Lung (tissue), 12 donors: Measurements from ENCODE around the gene CENPP. TPM values are rescaled to one million over a fixed set of nuclear protein-coding genes. Genes with fewer than 3 reads are reported as not detected.

Experiments
- ATAC-seq: fragments of 200-7000 bp; cut with Tn5 transposase; one replicate; pipeline ENCODE4 v1.9.1; 2020; ENCODE audit warnings: moderate number of reproducible peaks; ENCODE audit not compliant: insufficient read depth, low FRiP score
- DNase-seq, 3 donors: peaks; one replicate each; pipeline ENCODE4 v3.0.0-alpha.2; 2013 to 2017
- H3K27ac ChIP-seq, 2 donors: one replicate each; pipeline ENCODE4 v1.5.1; 2013; ENCODE audit warnings: mild to moderate bottlenecking in 2 of 2, moderate library complexity in 2 of 2, control low read depth in 1 of 2, inconsistent platforms in 1 of 2, low read depth in 1 of 2, low read length in 1 of 2
- H3K27me3 ChIP-seq, 3 donors: one replicate each; pipeline ENCODE4 v1.5.1; 2013; ENCODE audit warnings: low read length in 2 of 3; ENCODE audit not compliant: control insufficient read depth in 3 of 3, insufficient read depth in 3 of 3
- H3K36me3 ChIP-seq, 4 donors: one replicate each; pipeline ENCODE4 v1.5.1; 2013; ENCODE audit warnings: low read length in 4 of 4, mild to moderate bottlenecking in 1 of 4, moderate library complexity in 1 of 4; ENCODE audit not compliant: control insufficient read depth in 4 of 4, insufficient read depth in 4 of 4
- H3K4me1 ChIP-seq, 5 donors: one replicate each; pipeline ENCODE4 v1.5.1; 2013; ENCODE audit warnings: low read length in 5 of 5, mild to moderate bottlenecking in 2 of 5, moderate library complexity in 1 of 5; ENCODE audit not compliant: control insufficient read depth in 5 of 5, insufficient read depth in 5 of 5
- H3K4me3 ChIP-seq: one replicate; pipeline ENCODE4 v1.5.1; 2013; ENCODE audit warnings: mild to moderate bottlenecking, control low read depth, moderate library complexity
- H3K9ac ChIP-seq, 2 donors: one replicate each; pipeline ENCODE4 v1.5.1; 2013; ENCODE audit warnings: low read length in 2 of 2, control low read depth in 1 of 2; ENCODE audit not compliant: insufficient read depth in 1 of 2
- H3K9me3 ChIP-seq, 4 donors: one replicate each; pipeline ENCODE4 v1.5.1; 2013; ENCODE audit warnings: low read length in 3 of 4, mild to moderate bottlenecking in 1 of 4, moderate library complexity in 1 of 4; ENCODE audit not compliant: control insufficient read depth in 4 of 4, insufficient read depth in 3 of 4
- CTCF ChIP-seq: IDR thresholded peaks from 2 replicates; pipeline ENCODE4 v1.5.1; 2012; ENCODE audit warnings: mild to moderate bottlenecking; ENCODE audit errors: control extremely low read depth, extremely low read depth
- WGBS, 2 donors: extraction: QIAGEN DNeasy Blood & Tissue Kit; methylation state at CpG; one replicate each; pipeline ENCODE4 v1.1.7; 2013; 5-methylcytosine and 5-hydroxymethylcytosine counted together
- polyA plus RNA-seq, 2 donors: library from polyadenylated mRNA; stranded (reverse); fragments of 200-250 nt; gene quantifications; one replicate each; pipeline ENCODE4 v1.2.1, GENCODE V29; 2013
- total RNA-seq, 2 donors: library from RNA; depleted of rRNA in 1 of 2; stranded (reverse); fragments of >200 nt in 1 of 2; gene quantifications; one replicate each; pipeline ENCODE4 v1.2.1, GENCODE V29; 2014 to 2021
- donor health status: control.
- donor health status: control.
- donor health status: Bipolar disorder and iron deficiency.
- donor health status: healthy.
- donor health status: DM: yes; HTN: yes; CAD: no.

Gene CENPP
- total and polyA plus RNA-seq, 4 donors, result 1.2 to 11.8 (median 2.9) TPM

- peak in 1 of 3 donors; percentile 38 for DNase-seq
- H3K27me3 ChIP-seq, result no peaks in the 10 kb centered on the region
- peak overlapping the region; percentile 53 to 56 for H3K27ac ChIP-seq
- H3K9me3 ChIP-seq, result peaks cover 0 to 9% (median 3%) of the 10 kb centered on the region in 4 donors
- no peak overlapping the region for H3K4me3 ChIP-seq
- no peak for TF ChIP-seq CTCF
- 69 to 84% methylated on average over 4 of the region's 4 CpGs for WGBS, 2 donors
- no peaks in the 10 kb centered on the region for H3K36me3 ChIP-seq
- no peak overlapping the region for H3K9ac ChIP-seq
- peaks cover 0 to 39% (median 13%) of the 10 kb centered on the region in 5 donors for H3K4me1 ChIP-seq
- ATAC-seq, result no peak
Observed at GRCh38 chr9:92599938-92600461, 274.2 kb downstream of the CENPP start.

GRCh38 chr9:92600462-92601261 lies 274.9 kb downstream of the CENPP start:
- no peaks in the 10 kb centered on the region for H3K27me3 ChIP-seq
- H3K36me3 ChIP-seq, result no peaks in the 10 kb centered on the region
- peaks cover 0 to 9% (median 3%) of the 10 kb centered on the region in 4 donors for H3K9me3 ChIP-seq
- H3K9ac ChIP-seq, result no peak overlapping the region
- H3K4me1 ChIP-seq, result peaks cover 0 to 39% (median 13%) of the 10 kb centered on the region in 5 donors
- TF ChIP-seq CTCF, result no peak
- ATAC-seq (no peak), DNase-seq (peak in 1 of 3 donors; percentile 56)
- no peak overlapping the region for H3K4me3 ChIP-seq
- H3K27ac ChIP-seq, result peak overlapping the region in 1 of 2 donors; percentile 53
- 75 to 81% methylated on average over 12 of the region's 12 CpGs for WGBS, 2 donors

GRCh38 chr9:92601451-92601850 lies 275.7 kb downstream of the CENPP start:
- Histone ChIP-seq H3K36me3 (no peaks in the 10 kb centered on the region), H3K27ac (peak overlapping the region in 1 of 2 donors; percentile 41), H3K27me3 (no peaks in the 10 kb centered on the region), H3K4me1 (peaks cover 0 to 39% (median 13%) of the 10 kb centered on the region in 5 donors), H3K4me3 (no peak overlapping the region), H3K9ac (no peak overlapping the region), H3K9me3 (peaks cover 0 to 9% (median 3%) of the 10 kb centered on the region in 4 donors)
- ATAC-seq (no peak), DNase-seq (no peak)
- 83 to 89% methylated on average over 12 of the region's 12 CpGs for WGBS, 2 donors
- TF ChIP-seq CTCF, result no peak
